Glomerular endothelial cell (primary cell): ENCODE results near the gene B3GAT3. TPM values are rescaled to one million over a fixed set of nuclear protein-coding genes. Genes with fewer than 3 reads are reported as not detected.
"Not testable (repeated sequence)": the region's sequence is repeated elsewhere in the genome, so short reads cannot be mapped to it uniquely, and the experiment has no call there.

Source experiments
- DNase-seq: peaks from one replicate; pipeline ENCODE4 v3.0.0-alpha.2; 2011; ENCODE audit warnings: low read depth, low spot score; ENCODE audit errors: extremely low read depth
- total RNA-seq: library from RNA; depleted of rRNA; stranded (reverse); fragments of >200 nt; gene quantifications from 2 replicates; pipeline ENCODE4 v1.2.3, GENCODE V29; 2015

The B3GAT3 gene
- 38.3 and 42.5 TPM in 2 replicates for total RNA-seq

GRCh38 chr11:62621567-62622470, at the start of gene B3GAT3:
TSS of gene B3GAT3 (minus strand) at chr11:62621986. CDS start at chr11:62621947, 39 bp downstream.
- peak; percentile 75 for DNase-seq

DNA sequence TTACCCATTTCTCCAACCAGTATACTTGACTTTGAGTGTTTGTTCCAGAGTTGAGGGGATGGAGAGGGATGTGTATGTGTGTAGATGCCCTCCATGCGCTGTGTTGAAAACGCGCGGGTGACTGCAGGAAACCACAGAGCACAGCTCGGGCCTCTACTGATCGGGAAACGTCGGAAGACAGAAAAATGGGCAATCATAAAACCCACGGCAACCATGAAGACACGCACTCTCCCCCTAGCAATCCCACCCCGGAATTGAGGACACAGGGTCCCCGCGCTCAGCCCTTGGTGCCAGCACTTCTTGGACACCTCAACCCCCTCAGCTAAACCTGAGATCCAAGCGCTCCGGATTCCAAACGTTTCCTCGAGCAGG, 49.4 kb upstream of the B3GAT3 start:
- DNase-seq = no peak

GRCh38 chr11:62669420-62670161, 47.8 kb upstream of the B3GAT3 start:
- DNase-seq = no peak

- no peak for DNase-seq
Measured at GRCh38 chr11:62667460-62667859, 45.7 kb upstream of the B3GAT3 start.

- DNase-seq = no peak
Measured at GRCh38 chr11:62666259-62666926, 44.6 kb upstream of the B3GAT3 start.

DNA sequence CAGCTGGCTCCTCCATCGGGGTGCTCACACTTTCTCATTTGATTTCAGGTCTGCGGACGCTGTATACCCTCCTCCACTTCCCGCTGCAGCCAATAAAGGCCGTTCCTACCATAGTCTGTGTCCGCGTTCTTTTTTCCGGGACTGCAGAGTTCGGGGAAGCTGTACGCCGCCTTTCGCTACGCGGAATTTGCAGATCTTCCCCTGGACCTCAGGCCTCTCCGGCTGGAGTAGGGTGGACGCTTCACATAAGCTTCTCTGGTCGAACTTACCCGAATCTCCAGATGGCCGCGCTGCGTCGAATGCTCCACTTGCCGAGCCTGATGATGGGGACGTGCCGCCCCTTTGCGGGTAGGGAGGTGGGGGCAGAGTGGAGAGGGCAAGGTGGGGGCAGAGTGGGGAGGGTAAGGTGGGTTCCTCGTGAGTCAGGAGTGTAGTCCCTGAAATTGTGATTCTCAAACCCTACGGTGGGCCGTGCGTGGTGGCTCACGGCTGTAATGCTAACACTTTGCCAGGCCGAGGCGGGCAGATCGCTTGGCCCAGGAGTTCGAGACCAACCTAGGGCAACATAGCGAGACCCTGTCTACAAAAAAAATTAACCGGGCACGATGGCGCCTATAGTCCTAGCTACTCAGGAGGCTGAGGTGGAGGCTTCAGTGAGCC, 43.9 kb upstream of the B3GAT3 start:
- DNase-seq = no peak

DNA sequence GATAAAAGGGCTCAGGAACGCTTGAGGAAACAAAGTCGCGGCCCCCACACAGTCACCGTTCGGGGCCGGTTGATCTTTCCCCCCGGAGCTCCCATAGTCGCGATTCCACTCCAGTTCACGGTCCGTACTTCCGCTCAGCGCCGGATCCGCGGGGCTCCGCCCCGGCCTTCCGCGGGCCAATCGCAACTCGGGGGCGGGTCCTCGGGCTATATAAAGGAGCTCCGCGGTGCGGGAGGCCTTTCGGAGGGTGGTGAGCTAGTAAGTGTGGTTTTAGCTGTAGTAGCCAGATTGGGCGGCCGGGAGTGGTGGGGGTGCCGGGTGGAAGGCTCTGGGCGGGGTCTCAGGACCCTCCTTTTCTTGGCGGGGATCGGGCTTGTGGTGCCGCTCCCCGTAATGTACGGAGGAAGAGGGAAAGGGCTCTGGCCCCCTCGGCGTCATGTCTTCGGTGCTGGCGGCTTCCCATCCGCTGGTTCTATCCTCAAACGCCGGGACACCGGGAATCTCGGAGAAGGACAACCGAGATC, 43.4 kb upstream of the B3GAT3 start, which contains the start of the genes C11orf98 and CSKMT:
Gene C11orf98 (minus strand): TSS at position 136 of the 524 bp plus-strand sequence. CDS start 41 bp downstream, at position 95.
Gene CSKMT (plus strand): TSS at position 238 of the 524 bp plus-strand sequence. CDS start 568 bp downstream, outside the sequence.
- DNase-seq = no peak

DNA sequence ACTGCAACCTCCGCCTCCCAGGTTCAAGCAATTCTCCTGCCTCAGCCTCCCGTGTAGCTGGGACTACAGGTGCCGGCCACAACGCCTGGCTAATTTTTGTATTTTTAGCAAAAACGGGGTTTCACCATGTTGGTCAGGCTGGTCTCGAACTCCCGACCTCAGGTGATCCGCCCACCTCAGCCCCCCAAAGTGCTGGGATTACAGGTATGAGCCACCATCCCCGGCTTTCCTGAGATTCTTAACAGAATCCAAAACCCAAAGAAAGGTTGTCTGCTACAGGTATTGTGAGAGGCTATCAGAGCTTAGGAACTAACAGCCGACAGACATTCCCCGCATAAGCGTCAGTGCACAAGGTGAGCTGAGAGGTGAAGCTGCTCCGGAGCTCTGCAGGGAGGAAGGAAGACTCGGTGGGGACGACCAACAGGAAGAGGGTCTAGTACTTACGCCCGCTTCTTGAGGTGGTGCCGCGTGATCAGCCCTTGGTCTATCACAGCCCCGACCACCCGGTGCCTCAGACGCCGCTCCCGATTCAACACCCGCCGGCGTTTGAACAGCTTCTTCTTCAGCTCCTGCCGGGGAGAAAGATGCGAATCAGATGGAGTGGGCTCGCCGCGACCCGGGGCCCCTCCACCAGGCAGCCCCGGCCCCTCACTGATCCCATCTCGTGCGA, 42.8 kb upstream of the B3GAT3 start:
- DNase-seq = no peak

GRCh38 chr11:62656796-62657429, 35.1 kb upstream of the B3GAT3 start:
- DNase-seq = no peak

DNA sequence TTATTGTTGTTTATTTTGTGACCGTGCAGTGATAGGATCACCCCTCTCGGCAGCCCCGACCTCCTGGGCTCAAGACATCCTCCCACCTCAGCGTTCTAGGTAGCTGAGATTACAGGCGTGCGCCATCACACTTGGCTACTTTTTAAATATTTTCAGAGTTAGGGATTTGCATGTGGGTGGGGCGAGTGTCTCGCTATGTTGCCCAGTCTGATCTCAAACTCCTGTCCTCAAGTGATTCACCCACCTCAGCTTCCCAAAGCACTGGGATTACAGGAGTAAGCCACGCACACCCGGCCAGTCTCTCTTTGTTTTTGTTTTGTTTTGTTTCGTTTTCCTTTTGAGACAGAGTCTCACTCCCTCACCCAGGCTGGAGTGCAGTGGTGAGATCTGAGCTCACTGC, 32.5 kb upstream of the B3GAT3 start:
- DNase-seq = no peak

DNA sequence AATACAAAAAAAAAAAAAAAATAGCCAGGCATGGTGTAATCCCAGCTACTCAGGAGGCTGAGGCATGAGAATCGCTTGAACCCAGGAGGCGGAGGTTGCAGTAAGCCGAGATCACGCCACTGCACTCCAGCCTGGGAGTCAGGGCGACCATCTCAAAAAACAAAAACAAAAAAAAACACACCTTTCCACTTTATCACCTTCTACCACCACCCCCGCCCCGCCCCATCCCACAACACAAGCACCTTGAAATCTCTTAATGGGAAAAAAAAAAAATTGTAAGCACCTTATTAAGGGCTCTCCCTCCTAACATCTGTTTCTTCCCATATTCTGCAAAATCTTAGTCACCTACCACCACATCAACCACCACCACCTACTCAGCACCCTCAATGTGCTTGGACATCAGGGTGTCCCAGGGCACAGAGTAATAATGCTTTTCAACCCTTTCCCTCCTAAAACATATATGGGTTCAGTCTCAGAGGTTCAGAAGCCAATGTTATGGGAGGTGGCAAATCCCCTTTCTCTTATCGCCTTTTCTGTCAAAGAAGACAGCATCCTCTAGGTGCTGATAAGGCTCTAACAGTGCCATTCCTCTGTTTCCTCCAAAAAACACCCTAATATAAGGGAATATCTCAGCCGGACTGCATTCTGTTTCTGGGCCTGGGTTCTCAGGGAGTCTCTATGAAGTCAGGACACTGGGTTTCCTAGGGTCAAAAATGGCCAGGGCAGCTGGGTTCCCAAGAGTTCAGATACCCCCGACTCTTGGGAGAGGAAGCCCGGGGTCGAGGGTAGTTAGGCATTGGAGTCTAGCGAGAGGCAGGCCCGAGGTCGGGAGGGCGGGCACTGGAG, 30.6 kb upstream of the B3GAT3 start:
- no peak for DNase-seq

GRCh38 chr11:62650283-62650682, 28.5 kb upstream of the B3GAT3 start:
- DNase-seq = not testable (repeated sequence)

DNA sequence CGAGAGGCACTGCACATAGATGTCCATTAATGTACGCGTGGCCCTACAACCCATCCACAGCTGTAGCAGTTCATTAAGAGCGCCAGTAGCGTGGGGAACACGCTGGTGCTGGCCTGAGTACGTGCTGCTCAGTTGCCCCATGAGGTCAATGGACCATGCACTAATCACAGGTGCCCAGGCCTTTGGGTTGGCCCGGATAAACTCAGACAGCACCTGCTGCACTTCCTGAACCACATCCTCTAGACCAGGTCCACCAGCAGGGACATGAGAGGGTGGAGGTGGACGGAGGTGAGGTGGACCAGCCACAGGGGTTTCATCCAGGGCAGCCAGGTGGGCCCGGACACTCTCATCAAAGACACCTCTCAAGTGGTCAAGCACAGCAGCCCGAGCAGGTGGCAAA, 27.7 kb upstream of the B3GAT3 start:
- DNase-seq = no peak

DNA sequence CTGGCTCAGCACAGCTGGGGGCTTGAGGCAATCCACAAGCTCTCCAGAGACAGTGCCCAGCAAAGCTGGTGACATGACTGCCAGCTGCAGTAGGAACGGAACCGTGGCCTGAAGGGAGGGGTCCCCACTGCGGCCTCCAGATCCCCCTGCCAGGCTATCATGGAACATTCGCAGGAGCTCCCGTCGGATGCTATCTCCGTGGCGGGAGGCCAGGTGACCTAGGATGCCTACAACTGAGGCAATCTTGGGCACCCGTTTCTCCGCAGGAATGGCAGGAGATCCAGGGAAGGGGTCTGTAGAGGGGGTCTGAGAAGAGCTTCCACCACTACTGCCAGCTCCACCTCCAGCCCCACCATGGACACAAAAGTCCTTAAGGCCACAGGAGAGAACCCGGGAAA, 27.2 kb upstream of the B3GAT3 start:
- DNase-seq = no peak

DNA sequence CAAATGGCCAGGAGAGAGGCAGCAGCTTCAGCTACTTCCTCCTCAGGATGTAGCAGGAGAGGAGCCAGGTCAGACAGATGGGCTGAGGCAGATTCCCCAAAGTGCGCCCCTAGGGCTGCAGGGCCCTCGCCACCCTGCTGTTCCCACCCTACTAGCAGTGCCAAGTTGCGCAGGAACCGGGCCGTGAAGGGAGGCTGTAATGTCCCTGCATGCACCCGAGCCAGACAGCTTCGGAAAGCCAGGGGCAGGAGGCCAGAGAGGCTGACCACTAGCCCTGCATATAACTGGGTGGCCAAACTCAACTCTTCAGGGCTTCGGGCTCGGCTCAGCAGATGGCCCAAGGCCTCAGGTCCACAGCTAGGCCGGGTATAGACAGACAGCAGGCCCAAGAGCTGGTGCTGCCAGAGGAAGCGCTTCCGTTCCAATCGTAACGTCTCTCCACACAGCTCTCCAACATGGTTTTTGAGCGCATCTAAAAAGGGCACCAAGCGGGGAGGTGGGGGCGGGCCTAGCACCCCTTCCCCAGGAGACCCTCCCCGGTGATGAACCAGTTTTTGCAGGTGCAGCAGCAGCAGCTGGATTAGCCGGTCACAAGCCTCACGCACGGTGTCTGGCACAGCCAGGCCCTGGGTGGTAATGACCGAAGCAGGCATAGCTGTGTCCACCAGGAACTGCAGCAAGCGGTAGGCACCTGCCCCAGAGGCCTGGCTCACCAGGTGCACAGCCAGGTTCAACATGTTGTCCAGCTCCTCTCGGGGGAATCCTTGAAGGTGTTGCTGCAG, 26.6 kb upstream of the B3GAT3 start:
- no peak for DNase-seq

DNA sequence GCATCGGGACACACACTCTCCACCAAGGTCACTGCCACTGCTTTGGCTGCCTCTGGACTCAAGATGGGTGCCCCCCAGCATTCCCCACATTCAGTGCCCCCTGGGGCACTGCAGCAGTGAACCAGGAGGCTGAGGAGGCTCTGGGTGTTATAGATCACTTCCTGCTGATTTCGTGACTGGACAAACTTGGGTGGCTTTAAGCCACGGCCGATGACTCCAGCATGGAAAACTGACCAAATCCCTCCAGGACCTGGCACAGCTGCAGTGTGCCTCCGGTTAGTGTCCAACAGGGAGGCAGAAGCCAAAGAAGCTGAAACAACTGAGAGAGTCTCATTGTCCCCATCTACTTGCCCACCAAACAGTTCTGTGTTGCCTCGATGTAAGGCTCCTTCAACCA, 25.8 kb upstream of the B3GAT3 start:
- no peak for DNase-seq

DNA sequence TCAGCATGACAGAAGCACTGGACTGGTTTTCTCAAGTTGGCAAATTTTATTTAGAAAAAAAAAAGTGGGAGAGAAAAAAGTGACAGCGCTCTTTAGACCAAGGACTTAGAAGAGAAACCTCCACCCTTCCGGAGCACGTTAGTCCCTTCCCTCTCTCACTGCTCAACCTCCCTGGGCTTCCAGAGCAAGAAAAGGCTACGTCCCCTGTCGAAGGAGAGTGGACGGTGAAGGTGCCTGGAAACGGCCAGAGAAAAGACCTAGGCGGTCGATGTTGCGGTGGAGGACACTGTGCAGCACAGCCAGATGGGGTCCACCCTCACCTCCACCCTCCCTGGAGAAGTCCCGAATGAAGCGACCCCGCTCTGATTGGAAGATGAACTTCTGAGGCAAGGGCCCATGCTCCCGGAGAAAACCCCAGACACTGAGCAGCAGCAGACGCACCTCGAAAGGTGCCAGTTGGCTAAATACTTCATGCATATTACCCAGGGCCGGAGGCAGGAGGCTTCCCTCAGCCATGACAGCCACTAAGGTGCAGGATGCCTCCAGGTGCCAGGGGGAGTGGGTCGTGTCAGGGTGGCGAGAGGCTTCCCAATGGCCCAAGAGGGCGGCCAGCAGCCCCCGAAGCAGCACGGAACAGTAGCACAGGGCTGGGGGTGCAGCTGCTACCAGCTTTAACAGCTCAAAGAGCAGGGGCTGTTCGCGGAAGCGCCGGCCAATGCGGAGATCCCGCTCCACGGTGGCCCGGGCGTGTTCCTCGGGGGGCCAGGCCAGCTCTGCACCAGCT, 25.2 kb upstream of the B3GAT3 start:
- DNase-seq = no peak
